Measurements from ENCODE around the gene RAB31.

DNA sequence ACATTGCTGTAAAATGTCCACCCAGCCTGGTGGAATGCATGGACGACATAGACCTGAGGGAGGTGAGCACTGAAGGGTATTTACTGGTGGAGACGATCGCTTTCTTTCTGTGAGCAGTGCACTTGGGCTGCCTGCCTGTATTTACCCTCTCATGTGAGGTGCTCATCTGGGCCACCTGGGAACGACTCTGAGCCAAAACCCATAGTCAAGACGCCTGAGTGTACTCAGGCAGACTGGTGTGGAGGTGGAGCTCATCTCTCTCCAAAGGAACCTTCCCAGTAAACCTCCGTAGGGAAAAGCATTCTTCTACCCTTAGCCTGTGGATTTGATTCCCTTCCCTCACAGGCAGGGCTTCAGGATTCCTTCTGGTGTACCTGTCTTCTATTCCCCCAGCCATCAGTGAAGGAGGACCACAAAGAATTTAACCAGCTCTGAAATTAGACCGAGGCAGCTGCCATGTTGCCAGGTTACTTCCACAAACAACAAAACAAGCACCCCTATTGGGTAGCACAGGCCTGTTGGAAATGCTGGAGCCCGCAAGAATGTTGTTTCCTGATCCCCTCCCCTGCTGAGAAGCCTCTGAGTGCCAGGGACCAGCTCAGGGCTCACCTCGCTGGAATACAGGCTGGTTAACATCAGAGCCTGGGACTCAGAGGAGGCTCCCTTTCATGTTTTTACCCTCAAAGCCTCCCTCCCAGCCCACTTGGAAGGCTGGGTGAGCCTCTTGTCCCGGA, 130.2 kb downstream of the RAB31 start:
- no peak for TF ChIP-seq EZH2phosphoT487 (IDR thresholded peaks at IDR 0.05; ENCODE audit: low read depth, severe bottlenecking, unreplicated experiment)
- TF ChIP-seq EZH2 (IDR thresholded peaks at IDR 0.05; ENCODE audit: borderline replicate concordance), result no peak
